Measurements from ENCODE around the gene CAPN2. TPM values are rescaled to one million over a fixed set of nuclear protein-coding genes. Genes with fewer than 3 reads are reported as not detected.

Gene CAPN2
- polyA plus RNA-seq, 1 experiment = 433 TPM

- TF ChIP-seq CTCF (IDR thresholded peaks at IDR 0.05; ENCODE audit: low read depth, low read length) = no peak
- ChIA-PET CTCF (interaction anchor here (0.6 to 1.7 kb wide), 6 partner anchors 8 to 45 kb away, joined by 3 to 9 read pairs (median 4); no protein-coding TSS in a partner anchor), POLR2A (interaction anchor here (0.6 to 1.5 kb wide), 3 partner anchors 12 to 36 kb away, joined by 3 to 9 read pairs (median 4); no protein-coding TSS in a partner anchor)
- H3K9me3 ChIP-seq (ENCODE audit: control insufficient read depth, insufficient read depth, low read length) = no peaks in the 10 kb centered on the region
- DNase-seq (ENCODE audit: low read depth, low spot score) = no peak
- peak overlapping the region; percentile 93 for H3K27ac ChIP-seq (ENCODE audit: low read depth, low read length)
- peak overlapping the region; percentile 95 for H3K4me3 ChIP-seq (ENCODE audit: low read depth, low read length)
- no peaks in the 10 kb centered on the region for H3K27me3 ChIP-seq (ENCODE audit: control insufficient read depth, insufficient read depth, low read length)
These were observed 623 bp downstream of the CAPN2 start for GRCh38 chr1:223712850-223713474.

GRCh38 chr1:223713546-223714420 is 1.4 kb downstream of the CAPN2 start:
- H3K27ac ChIP-seq (ENCODE audit: low read depth, low read length) = peak overlapping the region; percentile 80
- peak overlapping the region; percentile 95 for H3K4me3 ChIP-seq (ENCODE audit: low read depth, low read length)
- H3K27me3 ChIP-seq (ENCODE audit: control insufficient read depth, insufficient read depth, low read length) = no peaks in the 10 kb centered on the region
- POLR2A ChIA-PET = interaction anchor here (0.6 kb wide), 1 partner anchor 35 kb away, joined by 3 read pairs; no protein-coding TSS in a partner anchor
- no peak for DNase-seq (ENCODE audit: low read depth, low spot score)
- TF ChIP-seq CTCF (IDR thresholded peaks at IDR 0.05; ENCODE audit: low read depth, low read length) = no peak
- H3K9me3 ChIP-seq (ENCODE audit: control insufficient read depth, insufficient read depth, low read length) = no peaks in the 10 kb centered on the region
- CTCF ChIA-PET = interaction anchor here (1.1 to 1.7 kb wide), 2 partner anchors 10 to 11 kb away, joined by 3 to 5 read pairs; no protein-coding TSS in a partner anchor

GRCh38 chr1:223714421-223714724 is 2.0 kb downstream of the CAPN2 start:
- H3K4me3 ChIP-seq (ENCODE audit: low read depth, low read length) = peak overlapping the region; percentile 95
- H3K9me3 ChIP-seq (ENCODE audit: control insufficient read depth, insufficient read depth, low read length) = no peaks in the 10 kb centered on the region
- DNase-seq (ENCODE audit: low read depth, low spot score) = no peak
- no peaks in the 10 kb centered on the region for H3K27me3 ChIP-seq (ENCODE audit: control insufficient read depth, insufficient read depth, low read length)
- POLR2A ChIA-PET = no interaction called here
- TF ChIP-seq CTCF (IDR thresholded peaks at IDR 0.05; ENCODE audit: low read depth, low read length) = no peak
- CTCF ChIA-PET = no interaction called here
- no peak overlapping the region for H3K27ac ChIP-seq (ENCODE audit: low read depth, low read length)

GRCh38 chr1:223714849-223715603 is 2.7 kb downstream of the CAPN2 start:
- ChIA-PET POLR2A (interaction anchor here (0.8 to 1.6 kb wide), 4 partner anchors 14 to 57 kb away, joined by 3 to 6 read pairs (median 5); no protein-coding TSS in a partner anchor), CTCF (interaction anchor here (1.6 to 2.1 kb wide), 2 partner anchors 17 to 34 kb away, joined by 4 to 8 read pairs; no protein-coding TSS in a partner anchor)
- peak overlapping the region; percentile 83 for H3K27ac ChIP-seq (ENCODE audit: low read depth, low read length)
- no peaks in the 10 kb centered on the region for H3K9me3 ChIP-seq (ENCODE audit: control insufficient read depth, insufficient read depth, low read length)
- no peak for DNase-seq (ENCODE audit: low read depth, low spot score)
- no peaks in the 10 kb centered on the region for H3K27me3 ChIP-seq (ENCODE audit: control insufficient read depth, insufficient read depth, low read length)
- TF ChIP-seq CTCF (IDR thresholded peaks at IDR 0.05; ENCODE audit: low read depth, low read length) = no peak
- peak overlapping the region; percentile 95 for H3K4me3 ChIP-seq (ENCODE audit: low read depth, low read length)
